ENCODE results near the gene HOXA9. TPM values are rescaled to one million over a fixed set of nuclear protein-coding genes. Genes with fewer than 3 reads are reported as not detected.

HOXA9 gene
- total RNA-seq, 2 experiments from 2014 or later, result not detected

GRCh38 chr7:27191833-27192545 lies 26.7 kb upstream of the HOXA9 start:
- no peak for DNase-seq (ENCODE audit: low spot score)
- no TSS peak for BruUV-seq (replicated peaks)
- Histone ChIP-seq H2AFZ (ENCODE audit: low read length) (no peak overlapping the region), H3K79me2 (ENCODE audit: insufficient read depth, low read depth, low read length) (no peaks in the 10 kb centered on the region), H3K4me3 (ENCODE audit: low read depth, low read length, poor library complexity, severe bottlenecking) (no peak overlapping the region), H3K9me2 (ENCODE audit: insufficient read depth, low read length) (no peaks in the 10 kb centered on the region), H3K27ac (ENCODE audit: low read depth, low read length, poor library complexity, severe bottlenecking) (no peak overlapping the region), H3K9me3 (ENCODE audit: low read length) (no peaks in the 10 kb centered on the region), H3K36me3 (ENCODE audit: insufficient read depth, low read length) (no peaks in the 10 kb centered on the region), H4K20me1 (ENCODE audit: insufficient read depth, low read length) (no peaks in the 10 kb centered on the region), H3K4me1 (ENCODE audit: insufficient read depth, low read length, poor library complexity, severe bottlenecking) (no peaks in the 10 kb centered on the region), H3K4me2 (ENCODE audit: low read length) (no peak overlapping the region)
- CTCF ChIA-PET (ENCODE audit: unreplicated experiment), result no interaction called here
- POLR2A ChIA-PET, result no interaction called here
- intact Hi-C loops (cut with micrococcal nuclease; ENCODE audit: unreplicated experiment), result loop anchor here (10.0 kb wide), 2 partner anchors 473 to 833 kb away; partner anchors contain the start of gene HIBADH
- TF ChIP-seq EZH2phosphoT487 (IDR thresholded peaks at IDR 0.05; ENCODE audit: borderline replicate concordance, low read depth, low read length) (no peak), CTCF (conservative IDR thresholded peaks at IDR 0.05; ENCODE audit: low read length) (no peak)

GRCh38 chr7:27191161-27191731 lies 25.9 kb upstream of the HOXA9 start:
- no peaks in the 10 kb centered on the region for H3K4me1 ChIP-seq (ENCODE audit: insufficient read depth, low read length, poor library complexity, severe bottlenecking)
- ChIA-PET CTCF (ENCODE audit: unreplicated experiment) (no interaction called here), POLR2A (no interaction called here)
- no peaks in the 10 kb centered on the region for H4K20me1 ChIP-seq (ENCODE audit: insufficient read depth, low read length)
- no peaks in the 10 kb centered on the region for H3K36me3 ChIP-seq (ENCODE audit: insufficient read depth, low read length)
- no peak for TF ChIP-seq CTCF (conservative IDR thresholded peaks at IDR 0.05; ENCODE audit: low read length)
- intact Hi-C loops (cut with micrococcal nuclease; ENCODE audit: unreplicated experiment), result loop anchor here (10.0 kb wide), 2 partner anchors 474 to 834 kb away; partner anchors contain the start of gene HIBADH
- no peaks in the 10 kb centered on the region for H3K79me2 ChIP-seq (ENCODE audit: insufficient read depth, low read depth, low read length)
- DNase-seq (ENCODE audit: low spot score), result no peak
- no peaks in the 10 kb centered on the region for H3K9me2 ChIP-seq (ENCODE audit: insufficient read depth, low read length)
- no peak overlapping the region for H3K27ac ChIP-seq (ENCODE audit: low read depth, low read length, poor library complexity, severe bottlenecking)
- no peak overlapping the region for H3K4me2 ChIP-seq (ENCODE audit: low read length)
- no peak overlapping the region for H2AFZ ChIP-seq (ENCODE audit: low read length)
- H3K4me3 ChIP-seq (ENCODE audit: low read depth, low read length, poor library complexity, severe bottlenecking), result no peak overlapping the region
- H3K9me3 ChIP-seq (ENCODE audit: low read length), result no peaks in the 10 kb centered on the region
- BruUV-seq (replicated peaks), result no TSS peak

Data from OCI-LY7 (cell line).